ENCODE data around the gene KHDC4. TPM values are rescaled to one million over a fixed set of nuclear protein-coding genes. Genes with fewer than 3 reads are reported as not detected.

Gene KHDC4
- total and polyA plus RNA-seq, 9 of the 15 experiments (the other 6 are each of a cell fraction or from before 2014, with no cell fraction given), result 12.1 to 185 (median 65.6) TPM

GRCh38 chr1:155979597-155980343 lies 45.6 kb upstream of the KHDC4 start (continued):
- TF ChIP-seq, protein P1, sequence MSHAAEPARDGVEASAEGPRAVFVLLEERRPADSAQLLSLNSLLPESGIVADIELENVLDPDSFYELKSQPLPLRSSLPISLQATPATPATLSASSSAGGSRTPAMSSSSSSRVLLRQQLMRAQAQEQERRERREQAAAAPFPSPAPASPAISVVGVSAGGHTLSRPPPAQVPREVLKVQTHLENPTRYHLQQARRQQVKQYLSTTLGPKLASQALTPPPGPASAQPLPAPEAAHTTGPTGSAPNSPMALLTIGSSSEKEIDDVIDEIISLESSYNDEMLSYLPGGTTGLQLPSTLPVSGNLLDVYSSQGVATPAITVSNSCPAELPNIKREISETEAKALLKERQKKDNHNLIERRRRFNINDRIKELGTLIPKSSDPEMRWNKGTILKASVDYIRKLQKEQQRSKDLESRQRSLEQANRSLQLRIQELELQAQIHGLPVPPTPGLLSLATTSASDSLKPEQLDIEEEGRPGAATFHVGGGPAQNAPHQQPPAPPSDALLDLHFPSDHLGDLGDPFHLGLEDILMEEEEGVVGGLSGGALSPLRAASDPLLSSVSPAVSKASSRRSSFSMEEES (CRISPR knock-in tag; IDR thresholded peaks at IDR 0.05), result no peak
- TF ChIP-seq ZNF589 (CRISPR knock-in tag; IDR thresholded peaks at IDR 0.05; ENCODE audit: low read depth), result 0 out of 2 replicates have a peak, but pooled peaks have one; percentile 48
- no peak for TF ChIP-seq ETV5 (CRISPR knock-in tag; IDR thresholded peaks at IDR 0.05; ENCODE audit: low read depth)
- TF ChIP-seq, protein P2, sequence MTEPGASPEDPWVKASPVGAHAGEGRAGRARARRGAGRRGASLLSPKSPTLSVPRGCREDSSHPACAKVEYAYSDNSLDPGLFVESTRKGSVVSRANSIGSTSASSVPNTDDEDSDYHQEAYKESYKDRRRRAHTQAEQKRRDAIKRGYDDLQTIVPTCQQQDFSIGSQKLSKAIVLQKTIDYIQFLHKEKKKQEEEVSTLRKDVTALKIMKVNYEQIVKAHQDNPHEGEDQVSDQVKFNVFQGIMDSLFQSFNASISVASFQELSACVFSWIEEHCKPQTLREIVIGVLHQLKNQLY (CRISPR knock-in tag; conservative IDR thresholded peaks at IDR 0.05), result no peak
- no peak for TF ChIP-seq EZH2 (IDR thresholded peaks at IDR 0.05; ENCODE audit: borderline replicate concordance, low read depth, low read length)
- no peak; the same call in 1 of the 2 replicates for TF ChIP-seq CTBP1 (IDR thresholded peaks at IDR 0.05; ENCODE audit: borderline replicate concordance)
- peak; percentile 28; the same call in 1 of the 2 replicates for TF ChIP-seq DPF2 (IDR thresholded peaks at IDR 0.05)
- TF ChIP-seq PPARD (CRISPR knock-in tag; IDR thresholded peaks at IDR 0.05), result no peak
- TF ChIP-seq XRCC5 (IDR thresholded peaks at IDR 0.05; ENCODE audit: low read depth, low read length), result 0 out of 2 replicates have a peak, but pooled peaks have one; percentile 12
- TF ChIP-seq ZKSCAN3 (CRISPR knock-in tag; IDR thresholded peaks at IDR 0.05), result no peak
- TF ChIP-seq MEF2D (tag; conservative IDR thresholded peaks at IDR 0.05; ENCODE audit: low read depth), result no peak
- TF ChIP-seq KLF13 (tag; IDR thresholded peaks at IDR 0.05; ENCODE audit: borderline replicate concordance, low read depth), result no peak
- no peak for TF ChIP-seq NR2F6 (CRISPR knock-in tag; IDR thresholded peaks at IDR 0.05)
- TF ChIP-seq MYC (IDR thresholded peaks at IDR 0.05; ENCODE audit: low read depth, low read length), result peak; percentile 47; the same call in 1 of the 2 replicates
- TF ChIP-seq MYC (CRISPR knock-in tag; IDR thresholded peaks at IDR 0.05; ENCODE audit: borderline replicate concordance, low read depth), result no peak
- TF ChIP-seq ZNF398 (CRISPR knock-in tag; IDR thresholded peaks at IDR 0.05), result no peak
- TF ChIP-seq CHCHD3 (CRISPR knock-in tag; IDR thresholded peaks at IDR 0.05), result no peak
- TF ChIP-seq TAL1 (IDR thresholded peaks at IDR 0.05), result 0 out of 2 replicates have a peak, but pooled peaks have one; percentile 3
- TF ChIP-seq, protein P3, sequence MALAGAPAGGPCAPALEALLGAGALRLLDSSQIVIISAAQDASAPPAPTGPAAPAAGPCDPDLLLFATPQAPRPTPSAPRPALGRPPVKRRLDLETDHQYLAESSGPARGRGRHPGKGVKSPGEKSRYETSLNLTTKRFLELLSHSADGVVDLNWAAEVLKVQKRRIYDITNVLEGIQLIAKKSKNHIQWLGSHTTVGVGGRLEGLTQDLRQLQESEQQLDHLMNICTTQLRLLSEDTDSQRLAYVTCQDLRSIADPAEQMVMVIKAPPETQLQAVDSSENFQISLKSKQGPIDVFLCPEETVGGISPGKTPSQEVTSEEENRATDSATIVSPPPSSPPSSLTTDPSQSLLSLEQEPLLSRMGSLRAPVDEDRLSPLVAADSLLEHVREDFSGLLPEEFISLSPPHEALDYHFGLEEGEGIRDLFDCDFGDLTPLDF (CRISPR knock-in tag; IDR thresholded peaks at IDR 0.05), result no peak
- TF ChIP-seq RBM39 (optimal IDR thresholded peaks at IDR 0.05; ENCODE audit: low read depth, low read length), result no peak

Measured in K562 (cell line).